NCI-H226 (cell line): ENCODE data around the gene CHD2.
"Not testable (repeated sequence)": the region's sequence is repeated elsewhere in the genome, so short reads cannot be mapped to it uniquely, and the experiment has no call there.

Source experiments
- DNase-seq: peaks from one replicate; pipeline ENCODE4 v3.0.0-alpha.2; 2015

CHD2 gene

DNA sequence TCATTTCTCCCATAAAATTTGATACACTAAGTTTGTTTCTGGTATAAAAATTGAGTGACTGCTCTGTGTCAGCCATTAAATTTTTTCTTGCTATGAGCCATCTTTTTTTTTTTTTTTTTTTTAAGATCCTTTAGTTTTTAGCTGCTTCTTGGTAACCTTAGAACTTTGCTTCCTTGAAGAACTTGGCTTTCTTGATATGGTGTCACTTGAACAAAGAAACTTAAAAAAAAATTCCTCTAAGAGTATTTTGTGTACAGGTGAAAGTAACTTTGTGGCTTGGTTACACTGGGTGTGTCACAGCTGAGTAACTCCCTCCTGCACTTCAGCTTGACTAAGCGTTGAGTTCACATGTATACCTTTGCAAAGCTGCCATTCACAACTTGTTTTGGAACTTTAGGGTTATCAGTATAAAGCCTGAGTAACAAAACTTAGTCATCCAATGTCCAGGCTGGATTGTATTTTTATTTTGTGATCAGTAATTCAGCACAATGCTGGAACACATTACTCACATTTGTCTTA is 6.5 kb downstream of the CHD2 start:
- peak; percentile 86 for DNase-seq

- DNase-seq: peak; percentile 21
Measured at GRCh38 chr15:92907229-92907628, 7.1 kb downstream of the CHD2 start.

DNA sequence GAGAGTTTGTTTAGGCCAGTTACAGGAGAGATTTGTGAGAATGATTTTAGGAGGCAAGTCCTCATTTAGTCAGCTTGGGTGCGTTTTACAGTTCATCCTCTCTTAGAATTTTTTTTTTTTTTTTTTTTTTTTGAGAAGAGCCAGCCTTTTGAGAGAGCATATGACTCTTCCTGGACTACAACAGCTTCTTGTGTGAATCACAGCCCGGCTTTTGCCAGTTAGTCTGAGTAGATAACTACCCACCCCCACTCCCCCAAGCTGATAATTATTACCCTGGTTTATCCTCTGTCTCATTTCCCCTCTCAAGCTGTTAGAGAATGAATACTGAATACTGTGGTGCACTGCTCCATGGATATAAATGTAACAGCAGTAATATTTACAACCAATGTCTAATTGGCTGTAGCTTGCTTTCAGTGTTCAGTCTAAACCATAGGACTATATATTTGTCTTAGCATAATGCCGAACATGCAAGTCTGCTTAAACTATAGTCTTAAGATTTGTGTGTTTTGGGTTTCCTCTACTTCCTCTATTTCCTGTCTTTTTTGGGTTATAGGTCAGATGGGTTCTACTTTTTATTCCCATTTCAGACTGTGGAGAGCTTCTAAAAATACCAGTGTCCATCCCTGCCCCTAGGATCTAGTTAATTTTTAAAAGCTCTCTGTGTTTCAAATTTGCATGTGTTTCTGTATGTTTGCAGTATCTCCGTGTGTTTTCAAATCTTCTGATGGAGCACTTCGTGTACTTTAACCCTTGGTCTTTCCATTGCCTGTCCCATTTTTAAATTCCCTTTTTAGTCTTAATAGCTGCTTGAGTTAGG is 8.0 kb downstream of the CHD2 start:
- peak; percentile 94 for DNase-seq

GRCh38 chr15:92908713-92909057 is 8.6 kb downstream of the CHD2 start:
- no peak for DNase-seq

DNA sequence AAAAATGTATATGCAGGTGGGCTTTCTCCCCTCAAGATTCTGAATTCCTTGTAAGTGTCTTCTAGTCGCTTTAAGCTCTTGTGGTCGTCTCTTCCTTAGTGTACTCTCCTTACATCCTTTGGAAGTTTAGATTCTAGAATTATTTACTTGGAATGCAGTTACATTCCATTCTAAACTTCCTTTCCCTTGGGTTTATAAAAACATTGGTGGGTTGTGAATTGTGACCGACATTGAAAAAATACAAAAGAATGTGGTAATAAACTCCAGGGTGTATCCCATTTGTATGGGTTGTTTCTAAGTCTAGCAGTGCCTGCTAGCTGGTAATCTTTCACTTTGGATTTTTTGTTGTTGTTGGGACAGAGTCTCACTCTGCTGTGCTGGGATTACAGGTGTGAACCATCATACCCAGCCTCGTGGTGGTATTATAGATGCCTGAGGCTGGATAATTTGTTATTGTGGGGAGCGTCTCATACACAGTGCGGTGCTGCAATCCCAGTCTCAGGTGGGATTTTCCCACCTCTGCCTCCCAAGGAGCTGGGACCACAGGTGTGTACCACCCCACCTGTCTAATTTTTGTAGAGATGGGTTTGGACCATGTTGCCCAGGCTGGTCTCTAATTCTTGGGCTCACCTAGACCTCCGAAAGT is 9.1 kb downstream of the CHD2 start:
- DNase-seq: peak; percentile 44

- no peak for DNase-seq
Measured at GRCh38 chr15:92910451-92910850, 10.3 kb downstream of the CHD2 start.

GRCh38 chr15:92914103-92914499 is 14.0 kb downstream of the CHD2 start:
- DNase-seq: no peak

GRCh38 chr15:92914768-92915221 is 14.7 kb downstream of the CHD2 start:
- no peak for DNase-seq

- no peak for DNase-seq
Measured at GRCh38 chr15:92915766-92916435, 15.8 kb downstream of the CHD2 start.

GRCh38 chr15:92917598-92918407 is 17.7 kb downstream of the CHD2 start:
- DNase-seq: peak; percentile 93

DNA sequence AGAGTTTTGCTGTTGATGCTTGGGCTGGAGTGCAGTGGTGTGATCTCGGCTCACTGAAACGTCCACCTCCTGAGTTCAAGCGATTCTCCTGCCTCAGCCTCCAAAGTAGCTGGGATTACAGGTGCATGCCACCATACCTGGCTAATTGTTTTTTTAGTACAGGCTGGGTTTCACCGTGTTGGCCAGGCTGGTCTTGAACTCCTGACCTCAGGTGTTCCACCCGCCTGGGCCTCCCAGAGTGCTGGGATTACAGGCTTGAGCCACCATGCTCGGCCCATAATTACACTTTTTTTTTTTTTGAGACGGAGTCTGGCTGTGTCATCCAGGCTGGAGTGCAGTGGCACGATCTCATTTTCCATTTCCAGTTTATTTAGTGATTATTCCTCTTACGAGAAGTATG is 18.8 kb downstream of the CHD2 start:
- DNase-seq: not testable (repeated sequence)

- no peak for DNase-seq
Measured at GRCh38 chr15:92920595-92921161, 20.6 kb downstream of the CHD2 start.

GRCh38 chr15:92921215-92922131 is 21.3 kb downstream of the CHD2 start:
- DNase-seq: peak; percentile 67

GRCh38 chr15:92922418-92923002 is 22.4 kb downstream of the CHD2 start:
- no peak for DNase-seq

- DNase-seq: no peak
Measured at GRCh38 chr15:92924216-92924615, 24.1 kb downstream of the CHD2 start.

- no peak for DNase-seq
Measured at GRCh38 chr15:92925454-92925853, 25.3 kb downstream of the CHD2 start.

GRCh38 chr15:92928225-92928750 is 28.2 kb downstream of the CHD2 start:
- no peak for DNase-seq

DNA sequence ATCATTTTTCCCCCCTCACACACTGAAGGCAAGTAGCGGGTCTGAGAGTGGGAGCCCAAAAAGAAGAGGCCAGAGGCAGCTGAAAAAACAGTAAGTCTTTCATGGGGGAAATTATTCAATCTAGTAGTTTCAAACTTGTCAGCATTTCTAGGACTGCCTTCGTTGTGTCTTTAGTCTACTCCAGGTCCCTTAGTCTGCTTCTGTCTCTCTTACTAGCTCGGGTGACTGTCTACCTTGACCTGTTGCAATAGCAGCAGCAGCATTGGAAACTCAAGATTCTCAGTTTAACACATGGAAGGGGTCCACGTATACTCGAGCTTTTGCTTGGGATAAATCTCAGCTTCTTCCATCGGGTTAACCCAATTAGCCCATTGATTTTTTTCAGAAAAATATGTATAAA is 28.9 kb downstream of the CHD2 start:
- no peak for DNase-seq

GRCh38 chr15:92930054-92930621 is 30.0 kb downstream of the CHD2 start:
- peak; percentile 24 for DNase-seq

- peak; percentile 87 for DNase-seq
Measured at GRCh38 chr15:92930776-92931175, 30.7 kb downstream of the CHD2 start.
